Adipose tissue (tissue), 3 donors: ENCODE data around the gene ITPK1. TPM values are rescaled to one million over a fixed set of nuclear protein-coding genes. Genes with fewer than 3 reads are reported as not detected.

Experiments used
- H3K27ac ChIP-seq: one replicate; pipeline ENCODE4 v1.5.1; 2013; ENCODE audit warnings: low read depth, low read length
- WGBS, 3 donors: extraction: QIAGEN DNeasy Blood & Tissue Kit; methylation state at CpG; one replicate each; pipeline ENCODE4 v1.1.7; 2013; 5-methylcytosine and 5-hydroxymethylcytosine counted together
- polyA plus RNA-seq, 3 donors: library from polyadenylated mRNA; stranded (reverse); fragments of 200-250 nt; gene quantifications; one replicate each; pipeline ENCODE4 v1.2.3, GENCODE V29; 2013
- donor health status: healthy with polysubstance abuse.
- donor health status: Bipolar disorder and iron deficiency.
- donor health status: healthy.

The ITPK1 gene
- polyA plus RNA-seq, 3 donors: 26.6 to 147 (median 29.9) TPM

DNA sequence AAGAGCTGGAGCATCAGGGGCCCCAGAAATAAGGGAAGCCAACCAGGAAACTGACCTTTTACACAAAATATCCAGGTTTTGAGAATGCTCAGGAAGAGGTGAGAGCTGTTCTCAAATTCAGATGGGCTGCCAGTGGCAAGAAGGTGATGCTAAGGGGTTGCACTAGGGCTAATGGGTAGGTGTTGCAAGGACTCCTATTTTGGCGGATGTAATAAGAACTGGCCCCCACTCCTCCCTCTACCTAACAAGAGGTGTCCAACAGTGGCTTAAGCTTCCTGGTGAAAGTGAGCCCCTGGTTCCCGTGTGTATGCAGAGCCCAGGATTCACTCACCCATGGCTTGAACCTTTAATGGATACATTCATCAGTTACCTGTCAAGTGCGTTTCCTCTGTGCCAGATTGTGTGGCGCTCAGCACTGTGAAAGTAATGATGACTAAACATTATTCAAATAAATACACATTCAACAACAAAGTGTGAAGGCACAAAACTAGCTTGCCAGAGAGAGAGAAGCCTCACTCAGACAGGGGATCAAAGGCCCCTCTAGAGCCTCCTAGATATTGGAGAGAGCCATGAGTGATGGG lies 193.5 kb downstream of the ITPK1 start:
- WGBS, 3 donors: 35 to 55% (median 50%) methylated on average over 4 of the region's 4 CpGs
- H3K27ac ChIP-seq: no peak overlapping the region

DNA sequence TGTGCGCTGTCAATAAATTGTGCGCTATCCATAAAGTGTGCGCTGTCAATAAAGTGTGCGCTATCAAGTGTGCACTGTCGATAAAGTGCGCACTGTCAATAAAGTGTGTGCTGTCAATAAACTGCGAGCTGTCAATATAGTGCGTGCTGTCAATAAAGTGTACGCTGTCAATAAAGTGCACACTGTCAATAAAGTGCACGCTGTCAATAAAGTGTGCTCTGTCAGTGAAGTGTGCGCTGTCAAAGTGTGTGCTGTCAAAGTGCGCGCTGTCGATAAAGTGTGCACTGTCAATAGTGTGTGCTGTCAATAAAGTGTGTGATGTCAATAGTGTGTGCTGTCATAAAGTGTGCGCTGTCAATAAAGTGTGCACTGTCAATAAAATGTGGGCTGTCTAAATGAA lies 195.7 kb downstream of the ITPK1 start:
- H3K27ac ChIP-seq: no peak overlapping the region
- 95 to 97% (median 96%) methylated on average over 15 of the region's 15 CpGs for WGBS, 3 donors

DNA sequence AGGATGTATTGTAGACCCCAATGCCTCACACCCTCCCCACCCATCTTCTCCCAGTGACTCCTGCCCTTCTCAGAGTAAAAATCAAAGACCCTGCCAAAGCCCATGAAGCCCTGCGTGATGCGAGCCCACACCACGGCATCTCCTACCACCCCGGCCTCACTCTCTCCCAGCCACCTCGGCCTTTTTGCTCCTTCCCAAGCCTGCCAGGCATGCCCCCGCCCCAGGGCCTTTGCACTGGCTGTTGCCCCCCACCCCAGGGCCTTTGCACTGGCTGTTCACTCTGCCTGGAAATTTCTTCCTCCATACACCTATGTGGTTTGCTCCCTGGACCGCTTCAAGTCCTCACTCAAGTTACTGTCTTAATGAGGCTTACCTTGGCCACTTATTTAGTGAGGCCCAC lies 197.8 kb downstream of the ITPK1 start:
- H3K27ac ChIP-seq: no peak overlapping the region
- 71 to 86% (median 83%) methylated on average over 7 of the region's 7 CpGs for WGBS, 3 donors

DNA sequence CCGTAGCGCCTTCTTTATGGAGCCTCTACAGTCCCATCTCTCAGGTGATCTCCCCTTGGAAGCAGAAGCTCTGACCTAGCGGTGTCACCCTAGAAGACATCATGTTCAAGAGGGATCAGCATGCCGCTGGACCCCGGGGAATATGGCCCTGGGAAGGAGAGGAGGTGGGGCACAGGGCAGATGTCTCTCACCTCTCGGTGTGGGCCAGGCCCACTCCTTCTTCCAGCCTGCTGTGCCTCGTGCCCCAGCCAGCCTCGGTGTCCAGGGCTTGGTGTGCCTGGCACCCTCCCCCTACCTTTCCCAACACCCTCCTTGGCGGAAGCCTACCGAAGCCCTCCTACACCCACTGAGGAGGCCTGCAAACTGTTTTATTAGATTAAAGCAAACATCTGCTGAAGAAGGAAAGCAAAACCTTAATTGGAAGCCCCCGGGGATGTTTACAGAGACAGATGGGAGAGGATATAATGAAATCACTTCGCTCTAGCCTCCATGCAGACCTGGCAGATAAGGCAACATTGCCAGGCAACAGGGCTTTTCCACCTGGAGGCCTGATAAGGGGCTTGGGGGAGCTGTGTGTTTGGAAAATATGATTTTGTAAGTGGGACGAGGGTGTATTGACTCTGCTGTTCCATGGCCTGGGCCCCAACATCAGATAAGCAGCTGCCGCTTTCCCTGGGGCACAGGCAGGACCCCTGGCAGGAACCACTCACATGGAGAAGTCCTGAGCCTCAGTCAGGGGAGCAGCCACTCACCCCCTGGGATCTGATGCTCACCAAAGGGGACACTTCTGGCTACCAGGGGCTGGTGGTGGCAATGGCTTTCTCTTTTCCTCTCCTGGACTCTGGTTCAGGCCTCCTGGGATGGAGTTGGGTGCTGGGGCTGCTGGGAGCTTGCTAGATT lies 198.4 kb downstream of the ITPK1 start:
- H3K27ac ChIP-seq: no peak overlapping the region
- WGBS, 3 donors: 62 to 80% (median 79%) methylated on average over 14 of the region's 14 CpGs

DNA sequence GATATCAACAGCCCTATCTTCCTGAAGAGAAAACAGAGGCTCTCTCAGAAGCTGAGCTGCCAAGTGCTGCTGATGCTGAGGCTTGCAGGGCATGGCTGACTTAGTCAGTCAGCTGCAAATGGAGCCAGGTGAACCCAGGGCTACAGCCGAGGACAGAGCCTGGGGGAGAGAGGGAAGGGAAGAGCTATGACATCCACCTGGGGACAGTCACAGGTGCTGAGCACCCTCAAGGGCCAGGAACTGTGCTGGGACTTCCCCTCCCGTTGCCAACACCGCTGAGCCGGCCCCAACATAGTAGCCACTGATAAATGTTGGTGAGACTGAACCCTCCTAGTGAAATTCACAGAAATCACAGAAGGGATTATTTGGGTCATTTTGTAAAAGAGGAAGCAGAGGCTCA lies 199.5 kb downstream of the ITPK1 start:
- WGBS, 3 donors: 70 to 75% (median 73%) methylated on average over 4 of the region's 4 CpGs
- H3K27ac ChIP-seq: no peak overlapping the region

DNA sequence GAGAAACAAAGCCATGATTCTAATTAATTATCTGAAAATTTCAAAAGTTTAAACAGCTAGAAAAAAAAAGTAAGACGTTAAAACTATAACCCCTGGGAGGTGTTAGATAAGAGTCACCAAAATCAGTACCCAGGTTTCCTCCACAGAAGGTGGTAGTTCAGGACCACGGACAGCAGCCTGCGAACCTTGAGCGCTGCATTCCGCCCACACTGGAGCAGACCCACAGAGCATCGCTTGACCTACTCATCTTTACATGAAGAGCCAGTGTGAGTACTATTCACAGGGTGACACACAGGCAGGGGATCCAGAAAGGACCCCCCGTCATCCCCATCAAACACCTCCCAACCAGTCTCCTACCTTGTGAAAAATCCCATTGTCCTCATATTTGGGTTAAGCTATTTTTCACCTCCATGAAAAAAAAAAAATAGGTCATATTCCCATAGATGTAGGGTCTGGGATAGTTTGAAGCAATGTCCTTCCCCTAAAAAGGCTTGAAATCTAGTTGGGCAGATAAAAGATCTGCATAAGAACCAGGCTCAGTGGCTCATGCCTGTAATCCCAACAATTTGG lies 201.6 kb downstream of the ITPK1 start:
- 5 to 9% (median 6%) methylated on average over 7 of the region's 7 CpGs for WGBS, 3 donors
- H3K27ac ChIP-seq: no peak overlapping the region

DNA sequence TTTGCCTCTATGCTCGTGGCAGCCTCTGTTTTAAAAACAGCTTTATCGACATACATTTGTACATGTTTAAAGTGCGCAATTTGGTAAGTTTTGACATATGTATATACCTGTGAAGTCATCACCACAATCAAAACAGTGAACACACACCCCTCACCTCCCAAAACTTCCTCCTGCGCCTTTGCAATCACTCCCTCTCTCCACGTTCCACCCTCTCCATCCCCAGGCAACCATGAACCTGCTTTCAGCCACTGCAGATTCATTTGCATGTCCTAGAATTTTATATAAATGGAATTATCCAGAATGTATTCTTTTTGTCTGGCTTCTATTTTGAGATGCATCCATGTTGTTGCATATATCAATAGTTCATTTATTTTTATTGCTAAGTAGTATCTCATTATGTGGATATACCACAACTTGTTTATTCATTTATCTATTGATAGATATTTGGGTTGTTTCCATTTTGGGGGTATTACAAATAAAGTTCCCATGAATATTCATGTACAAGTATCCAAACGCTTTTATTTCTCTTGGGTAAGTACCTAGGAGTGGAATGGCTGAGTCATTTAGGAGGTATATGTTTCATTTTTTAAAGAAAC lies 208.3 kb downstream of the ITPK1 start:
- H3K27ac ChIP-seq: no peak overlapping the region
- WGBS, 3 donors: 68 to 76% (median 74%) methylated on average over 6 of the region's 6 CpGs

DNA sequence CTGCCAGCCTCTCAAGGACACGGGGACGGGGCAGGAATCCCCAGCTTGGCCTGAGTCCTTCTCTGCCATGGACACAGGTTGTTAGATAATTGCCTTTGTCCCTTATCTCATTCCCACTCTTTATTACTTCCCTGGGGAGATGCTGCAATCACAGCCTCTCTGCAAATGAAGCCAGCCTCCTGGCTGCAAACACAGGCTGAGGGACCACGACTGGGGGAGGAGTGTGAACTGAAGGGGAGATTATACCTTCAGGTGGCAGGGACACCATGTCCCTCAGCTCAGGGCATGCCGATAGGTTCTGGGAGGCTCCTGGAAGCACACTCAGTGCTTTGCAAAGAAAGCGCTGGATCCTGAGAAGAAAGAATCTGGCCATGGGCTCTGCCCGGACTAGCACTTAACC lies 208.9 kb downstream of the ITPK1 start:
- H3K27ac ChIP-seq: no peak overlapping the region
- 29 to 55% (median 45%) methylated on average over 6 of the region's 6 CpGs for WGBS, 3 donors

DNA sequence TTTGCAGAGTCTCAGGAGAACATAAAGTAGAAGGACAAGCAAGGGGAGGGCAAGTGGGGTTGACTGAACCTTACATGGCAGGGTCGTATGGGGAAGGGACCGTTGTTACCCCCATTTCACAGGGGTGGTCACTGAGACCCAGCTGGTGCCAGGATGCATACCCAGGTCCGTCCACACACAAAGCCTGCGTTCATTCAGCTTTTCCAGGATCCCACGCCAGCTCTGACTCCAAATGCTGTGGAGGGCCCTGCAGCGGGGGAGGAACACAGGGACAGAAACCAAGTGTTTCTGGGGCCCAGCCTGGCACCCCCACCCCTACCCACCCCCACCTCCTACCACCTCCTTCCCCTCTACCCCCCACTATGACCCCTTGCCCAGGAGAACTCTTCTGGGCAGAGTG lies 209.3 kb downstream of the ITPK1 start:
- 76 to 85% (median 81%) methylated on average over 6 of the region's 6 CpGs for WGBS, 3 donors
- H3K27ac ChIP-seq: no peak overlapping the region

DNA sequence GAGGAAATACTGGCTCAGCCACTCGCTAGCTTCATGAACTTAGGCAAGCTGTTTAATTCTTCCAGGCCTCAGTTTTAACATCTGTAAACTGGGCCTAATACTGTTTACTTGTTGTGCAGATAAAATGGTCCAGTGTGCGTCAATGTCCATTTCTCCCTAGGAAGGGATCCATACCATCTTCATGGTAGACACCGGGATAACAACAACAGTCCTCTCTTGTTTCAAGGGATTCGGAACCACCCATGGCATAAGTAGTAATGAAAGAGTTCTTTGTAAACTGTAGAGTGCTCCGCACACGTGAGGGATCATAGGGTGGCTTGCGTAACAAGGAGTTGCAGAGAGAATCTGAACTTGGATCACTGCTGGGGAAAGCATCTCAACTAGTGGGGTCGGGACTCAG lies 210.1 kb downstream of the ITPK1 start:
- 79 to 82% (median 81%) methylated on average over 8 of the region's 8 CpGs for WGBS, 3 donors
- no peak overlapping the region for H3K27ac ChIP-seq

DNA sequence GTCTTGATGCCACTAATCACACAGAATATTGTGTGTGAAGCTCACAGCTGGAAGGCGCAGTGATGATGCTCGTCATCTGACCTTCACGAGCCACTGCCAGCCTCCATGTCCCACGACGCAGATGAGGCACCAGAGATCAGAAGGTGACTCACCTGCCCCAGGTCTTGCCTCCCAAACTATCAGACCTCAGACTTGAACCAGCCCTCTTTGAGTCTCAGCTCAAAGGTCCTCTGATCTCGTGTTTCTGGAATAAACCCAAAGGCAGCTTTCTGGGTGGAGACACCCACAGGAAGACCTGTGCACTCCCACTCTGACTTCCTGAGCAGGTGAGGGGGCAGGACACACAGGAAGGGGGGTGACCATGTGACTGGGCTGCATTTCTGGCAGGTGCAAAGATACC lies 212.4 kb downstream of the ITPK1 start:
- WGBS, 3 donors: 53 to 72% (median 59%) methylated on average over 6 of the region's 6 CpGs

DNA sequence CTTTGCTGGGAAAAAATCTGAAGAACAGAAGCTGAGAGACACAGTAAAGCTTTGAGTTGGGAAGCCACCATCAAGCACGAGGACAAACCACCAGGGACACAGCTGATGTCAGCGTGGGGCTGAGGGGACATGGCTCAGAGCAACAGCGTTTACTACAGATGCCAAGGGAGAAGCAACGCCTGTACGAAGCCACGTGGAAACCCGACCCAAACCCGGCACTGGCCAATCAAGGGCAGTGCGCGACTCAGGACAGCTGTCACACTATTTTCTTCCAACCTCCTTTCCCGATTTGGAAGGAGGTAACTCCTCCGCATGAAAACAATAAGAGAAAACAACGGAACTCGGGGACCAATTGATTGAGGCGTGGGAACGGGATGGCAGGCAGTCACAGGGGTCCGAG lies 213.0 kb downstream of the ITPK1 start:
- H3K27ac ChIP-seq: no peak overlapping the region
- WGBS, 3 donors: 13 to 19% (median 16%) methylated on average over 17 of the region's 17 CpGs

More for the DNA sequence above, 212.4 kb downstream of the ITPK1 start:
- no peak overlapping the region for H3K27ac ChIP-seq

DNA sequence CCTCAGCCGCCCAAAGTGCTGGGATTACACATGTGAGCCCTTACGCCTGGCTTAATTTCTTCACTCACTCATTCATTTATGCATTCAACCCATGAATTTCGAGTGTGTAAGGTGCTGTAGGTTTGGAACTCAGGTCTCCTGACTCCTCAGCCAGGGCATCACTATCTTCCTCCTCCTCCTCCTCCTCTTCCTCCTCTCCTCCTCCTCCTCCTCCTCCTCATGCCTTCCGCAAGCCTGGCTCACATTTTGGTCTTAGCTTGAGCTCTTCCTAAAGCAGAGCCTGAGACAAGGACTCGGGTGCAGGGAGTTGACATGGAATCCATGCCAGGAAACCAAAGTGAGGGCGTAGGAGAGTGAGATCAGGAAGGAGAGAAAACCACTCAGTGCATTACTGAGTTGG lies 213.5 kb downstream of the ITPK1 start:
- no peak overlapping the region for H3K27ac ChIP-seq

DNA sequence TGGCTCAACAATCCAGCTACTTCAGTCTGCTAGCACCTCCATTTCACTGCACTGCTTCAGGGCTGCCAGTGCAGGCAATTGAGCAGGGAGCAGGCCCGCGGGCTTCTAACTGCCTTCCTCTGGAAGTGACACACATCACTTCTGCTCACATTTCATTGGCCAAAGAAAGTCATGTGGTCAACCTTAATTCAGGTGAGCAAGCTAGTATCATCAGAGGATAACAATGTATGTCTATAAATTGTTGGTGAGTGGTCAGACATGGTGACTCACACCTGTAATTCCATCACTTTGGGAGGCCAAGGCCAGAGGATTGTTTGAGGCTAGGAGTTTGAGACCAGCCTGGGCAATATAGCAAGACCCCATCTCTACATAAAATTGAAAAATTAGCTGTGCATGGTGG lies 215.1 kb downstream of the ITPK1 start:
- H3K27ac ChIP-seq: no peak overlapping the region
- WGBS, 3 donors: 89 to 91% (median 91%) methylated on average over 2 of the region's 2 CpGs

More for the DNA sequence above, 213.5 kb downstream of the ITPK1 start:
- 60 to 72% (median 65%) methylated on average over 5 to 6 of the region's 6 CpGs for WGBS, 3 donors

DNA sequence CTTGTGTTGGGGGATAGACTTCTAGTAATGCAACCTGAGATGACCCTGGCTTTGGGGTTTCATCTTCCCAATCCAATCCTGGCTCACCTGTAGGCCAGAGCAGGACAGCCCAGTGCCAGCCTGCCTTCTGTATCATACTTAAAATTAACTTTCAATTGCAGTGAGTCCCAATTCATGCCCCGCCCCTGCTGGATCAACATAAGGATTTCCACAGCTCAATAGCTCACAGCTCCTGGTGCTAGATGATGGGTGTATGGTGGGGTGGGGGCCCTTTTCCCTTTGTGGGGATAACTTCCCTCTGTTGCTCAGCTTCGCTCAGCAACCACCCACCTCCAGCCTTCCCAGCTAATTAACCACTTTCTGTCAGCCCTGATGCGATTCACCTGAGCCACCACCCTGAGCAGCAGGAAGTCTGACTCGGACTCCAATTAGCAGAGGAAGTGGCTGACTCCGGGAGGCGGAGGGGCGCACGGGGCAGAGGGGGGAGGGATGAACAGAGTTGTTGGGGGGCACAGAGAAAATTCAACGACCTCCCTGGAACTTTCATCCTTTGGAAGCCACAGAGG lies 217.1 kb downstream of the ITPK1 start:
- no peak overlapping the region for H3K27ac ChIP-seq
- 33 to 67% (median 35%) methylated on average over 9 of the region's 9 CpGs for WGBS, 3 donors

DNA sequence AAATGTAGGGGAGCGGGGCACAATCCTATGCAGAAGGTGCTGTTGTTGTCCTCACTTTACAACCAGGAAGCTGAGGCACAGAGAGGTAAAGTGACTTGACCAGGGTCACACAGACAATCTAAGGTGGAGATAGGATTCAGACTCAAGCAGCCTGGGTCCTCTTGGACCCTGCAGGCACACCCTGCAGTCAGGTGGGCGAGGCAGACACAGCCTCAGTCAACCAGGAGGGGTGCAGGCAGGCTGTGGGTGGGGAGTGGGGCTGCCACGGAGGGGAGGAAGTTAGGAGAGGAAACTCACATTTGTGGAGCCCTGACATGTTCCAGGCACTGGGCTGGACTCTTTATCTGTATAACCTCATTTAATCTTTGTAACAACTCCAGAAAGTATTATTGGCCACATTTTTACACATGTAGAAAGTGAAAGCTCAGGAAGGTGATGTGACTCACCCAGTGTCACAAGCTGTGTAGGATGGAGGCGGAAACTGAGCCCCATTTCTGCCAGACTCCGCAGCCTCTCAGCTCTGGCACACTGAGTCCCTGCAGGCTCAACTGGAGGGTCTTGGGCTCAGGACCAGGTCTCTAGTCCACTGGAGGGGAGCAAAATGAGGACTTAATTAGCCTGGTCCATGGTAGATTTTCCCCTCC lies 217.7 kb downstream of the ITPK1 start:
- H3K27ac ChIP-seq: no peak overlapping the region
- WGBS, 3 donors: 70 to 80% (median 70%) methylated on average over 5 of the region's 5 CpGs

DNA sequence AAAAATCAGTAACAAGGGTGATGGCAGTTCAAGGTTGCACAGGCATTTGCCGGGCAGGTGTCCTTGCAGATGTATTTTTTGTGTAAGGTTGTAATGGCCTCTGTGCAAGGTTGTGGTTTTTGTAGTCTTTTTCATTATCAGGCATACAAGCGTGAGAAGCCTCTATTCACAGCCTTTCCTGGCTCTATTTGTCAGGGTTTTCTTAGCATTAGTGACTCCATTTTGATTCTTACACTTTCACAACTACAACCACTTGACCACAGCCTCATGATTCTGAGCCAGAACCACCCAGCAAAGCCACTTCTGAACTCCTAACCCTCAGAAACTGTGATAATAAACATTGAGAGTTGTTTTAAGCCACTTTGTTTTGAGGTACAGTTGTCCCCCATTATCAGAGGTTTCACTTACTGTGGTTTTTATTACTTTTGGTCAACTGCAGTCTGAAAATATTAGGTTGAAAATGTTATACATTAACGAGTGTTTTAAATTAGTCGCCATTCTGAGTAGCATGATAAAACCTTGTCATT lies 220.3 kb downstream of the ITPK1 start:
- H3K27ac ChIP-seq: no peak overlapping the region
- 73 to 89% (median 88%) methylated on average over 4 of the region's 4 CpGs for WGBS, 3 donors

DNA sequence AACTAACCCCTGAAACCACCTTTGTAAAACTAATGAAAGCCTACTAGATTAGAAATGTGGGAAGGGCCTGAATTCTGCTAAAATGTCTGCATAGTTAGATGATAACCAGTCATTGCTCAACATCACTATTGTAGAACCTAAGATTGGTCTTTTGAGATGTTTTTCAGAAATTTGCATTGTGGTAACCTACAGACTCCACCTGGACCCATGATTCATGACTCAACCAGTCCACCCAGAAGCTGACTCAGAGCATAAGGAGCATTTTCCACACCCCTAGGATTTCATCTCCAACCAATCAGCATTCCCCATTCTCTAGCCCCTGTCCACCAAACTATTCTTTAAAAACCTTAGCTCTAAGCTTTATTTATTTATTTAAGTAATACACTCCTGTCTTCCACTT lies 223.1 kb downstream of the ITPK1 start:
- no peak overlapping the region for H3K27ac ChIP-seq
